CD4-positive, alpha-beta T cell treated with Interferon alpha-2 for 1 hour (primary cell): ENCODE data around the gene GABRA4.

Experiments used
- DNase-seq, 2 donors: peaks; one replicate each; pipeline ENCODE4 v3.0.0-alpha.2; 2020 to 2022

Gene GABRA4

GRCh38 chr4:46977245-46977644 lies 16.1 kb downstream of the GABRA4 start:
- DNase-seq = no peak

GRCh38 chr4:46975812-46976553 lies 17.4 kb downstream of the GABRA4 start:
- no peak for DNase-seq

DNA sequence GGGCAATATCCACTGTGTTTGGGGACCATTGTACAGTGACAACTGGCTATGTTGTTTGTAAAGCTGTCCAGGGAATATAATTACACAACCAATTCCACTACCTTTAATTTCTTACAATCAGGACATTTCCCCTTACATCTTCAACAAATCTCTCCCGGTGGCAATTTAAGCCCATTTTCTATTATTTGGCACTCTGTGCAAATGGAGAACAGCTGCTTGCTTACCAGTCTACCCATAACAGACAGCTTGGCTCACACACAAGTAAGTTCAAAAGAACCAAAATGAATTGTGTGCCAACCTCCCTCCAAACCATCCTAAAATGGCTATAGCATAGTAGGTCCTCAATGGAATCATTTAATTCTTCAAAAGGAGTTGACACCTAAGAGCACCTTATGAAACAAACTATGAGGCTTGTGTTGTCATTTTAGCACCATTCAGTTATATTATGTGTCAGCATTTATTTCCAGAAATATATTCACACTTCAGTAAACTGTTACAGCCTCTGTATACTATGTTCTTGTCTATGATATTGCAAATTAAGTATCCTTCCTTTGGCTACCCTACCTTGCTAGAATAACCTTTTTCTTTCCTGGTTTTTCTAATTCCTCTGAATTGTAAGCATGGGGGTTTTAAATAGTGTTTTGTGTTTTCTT lies 18.4 kb downstream of the GABRA4 start:
- no peak for DNase-seq

DNA sequence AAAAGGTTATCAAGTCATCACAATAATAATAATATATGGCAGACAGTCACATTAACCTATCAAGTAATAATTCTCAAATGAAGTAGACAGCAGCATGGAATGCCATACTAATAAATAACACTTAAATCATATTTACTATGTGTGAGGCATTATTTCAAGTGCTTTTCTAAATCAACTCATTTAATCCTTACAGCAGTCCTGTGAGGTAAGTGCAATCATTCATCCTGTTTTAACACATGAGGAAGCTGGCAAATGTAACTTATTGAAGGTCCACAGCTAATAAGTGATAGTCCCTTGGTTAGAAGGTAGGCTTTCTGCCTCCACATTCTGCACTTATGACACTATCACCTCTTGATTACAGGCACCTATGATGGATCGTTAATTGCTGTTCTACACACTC lies 24.5 kb downstream of the GABRA4 start:
- DNase-seq = no peak

GRCh38 chr4:46967631-46968030 lies 25.8 kb downstream of the GABRA4 start:
- DNase-seq = no peak

- no peak for DNase-seq
Observed at GRCh38 chr4:46958742-46959488, 34.5 kb downstream of the GABRA4 start.

DNA sequence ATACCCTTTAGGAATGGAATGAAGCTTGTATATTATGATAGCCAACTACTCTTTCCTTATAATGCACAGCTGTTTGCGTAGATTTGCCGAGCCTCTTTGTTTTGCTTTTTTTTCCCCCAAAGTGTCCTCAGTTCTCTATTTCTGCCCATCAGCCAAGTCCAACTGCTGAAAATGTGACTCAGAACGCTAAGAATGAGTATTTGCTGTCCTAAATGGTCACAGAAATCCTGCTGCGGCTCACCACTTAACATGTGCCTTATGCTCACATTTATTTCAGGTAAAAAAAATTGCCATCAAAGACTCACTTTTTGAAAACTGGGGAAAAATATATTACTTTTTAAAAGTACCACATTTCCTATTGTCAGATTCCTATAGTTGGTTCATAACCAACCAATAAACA lies 36.9 kb downstream of the GABRA4 start:
- no peak for DNase-seq

DNA sequence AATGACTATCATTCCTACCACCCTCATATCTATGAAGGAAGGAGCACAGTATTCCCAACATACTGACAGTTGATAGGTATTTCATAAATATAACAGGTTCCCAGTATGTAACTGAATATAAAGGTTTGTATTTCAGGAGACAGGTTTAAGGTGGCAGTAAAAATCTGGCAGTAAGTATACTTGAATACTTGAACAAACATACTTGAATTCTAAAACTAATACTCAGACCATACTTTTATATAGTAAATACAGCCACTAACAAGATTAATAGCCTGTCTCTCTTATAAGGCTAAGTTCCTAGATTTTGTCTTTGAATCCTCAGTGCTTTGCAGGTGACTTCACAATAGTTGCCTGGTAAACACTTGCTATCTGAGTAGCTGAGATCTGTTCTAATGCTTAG lies 37.8 kb downstream of the GABRA4 start:
- no peak for DNase-seq

DNA sequence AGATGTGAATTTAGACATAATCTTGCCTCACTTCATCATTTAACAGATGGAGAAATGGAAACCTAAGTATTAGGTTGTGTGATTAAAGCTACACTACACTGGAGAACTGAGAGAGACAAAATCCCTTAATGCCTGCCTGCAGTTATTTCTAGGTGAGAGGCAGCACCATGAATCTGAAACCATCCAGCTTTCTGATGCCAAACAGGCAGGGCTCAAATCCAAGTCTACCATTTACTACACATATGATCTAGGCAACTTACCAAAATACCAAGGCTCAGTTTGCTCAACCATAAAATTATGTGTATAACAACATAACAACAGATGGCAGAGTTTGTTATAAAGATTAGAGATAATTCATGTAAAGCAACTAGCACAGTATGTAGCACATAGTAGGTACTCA lies 38.7 kb downstream of the GABRA4 start:
- DNase-seq = no peak

DNA sequence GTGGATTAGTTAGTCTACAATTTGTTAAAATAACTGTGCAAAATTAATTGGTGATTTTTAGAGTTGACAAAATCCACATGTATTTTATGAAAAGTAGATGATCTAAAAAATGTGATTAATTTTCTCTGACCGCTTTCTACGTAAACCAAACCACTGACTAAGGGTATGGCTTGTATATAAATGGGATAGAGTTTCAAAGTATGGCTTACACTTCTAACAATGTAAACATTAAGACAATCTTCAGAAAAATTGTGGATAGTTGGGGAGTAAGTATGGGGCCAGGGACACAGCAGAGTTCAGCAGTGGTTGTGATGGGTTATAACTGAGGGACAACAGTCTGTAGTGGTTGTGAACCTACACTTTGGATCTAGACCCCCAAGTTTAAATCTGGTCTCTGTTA lies 39.8 kb downstream of the GABRA4 start:
- no peak for DNase-seq

- no peak for DNase-seq
Observed at GRCh38 chr4:46952451-46952850, 40.9 kb downstream of the GABRA4 start.

GRCh38 chr4:46950826-46951225 lies 42.6 kb downstream of the GABRA4 start:
- no peak for DNase-seq

GRCh38 chr4:46949822-46950221 lies 43.6 kb downstream of the GABRA4 start:
- DNase-seq = no peak

- DNase-seq = no peak
Observed at GRCh38 chr4:46947541-46947940, 45.8 kb downstream of the GABRA4 start.

- DNase-seq = no peak
Observed at GRCh38 chr4:46946919-46947536, 46.4 kb downstream of the GABRA4 start.

- DNase-seq = no peak
Observed at GRCh38 chr4:46945062-46945461, 48.3 kb downstream of the GABRA4 start.

GRCh38 chr4:46944345-46944744 lies 49.0 kb downstream of the GABRA4 start:
- DNase-seq = no peak

- no peak for DNase-seq
Observed at GRCh38 chr4:46937493-46937892, 55.9 kb downstream of the GABRA4 start.

DNA sequence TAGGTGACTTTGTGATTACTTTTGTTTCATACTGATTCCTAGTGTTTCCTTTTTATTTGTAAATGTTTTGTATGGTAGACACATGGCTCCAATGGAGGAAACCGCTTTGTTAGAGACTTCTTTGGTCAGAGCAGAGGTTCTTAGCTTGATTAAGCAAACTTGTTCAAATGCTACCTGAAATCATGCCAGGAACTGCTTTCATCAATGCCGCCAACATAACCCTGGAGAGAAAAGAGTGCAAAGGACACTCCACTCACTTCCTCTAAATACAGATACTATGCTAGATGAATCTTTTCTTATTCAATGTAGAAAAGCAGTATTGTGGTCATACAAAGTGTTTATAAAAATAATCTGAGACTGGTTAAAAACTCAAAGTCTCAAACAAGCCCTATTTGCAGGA lies 58.7 kb downstream of the GABRA4 start:
- no peak for DNase-seq

GRCh38 chr4:46933686-46934085 lies 59.7 kb downstream of the GABRA4 start:
- no peak for DNase-seq

DNA sequence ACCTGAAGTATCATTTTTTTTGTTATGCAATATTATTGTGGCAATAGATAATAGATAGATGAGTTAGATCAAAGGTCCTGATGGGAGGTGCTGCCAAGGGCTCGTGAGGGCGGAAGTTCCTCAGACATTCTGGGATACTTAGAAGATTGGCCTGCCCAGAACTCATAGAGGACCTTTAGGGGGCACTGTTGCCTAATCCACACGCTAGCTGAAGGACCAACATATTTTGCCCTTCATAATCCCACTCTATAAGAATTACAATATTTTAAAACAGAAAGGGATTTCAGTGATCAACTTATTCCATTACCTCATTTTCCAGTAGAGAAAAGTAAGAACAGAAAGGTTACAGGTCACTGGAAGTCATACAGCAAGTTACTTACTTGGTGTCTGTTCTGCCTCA lies 61.4 kb downstream of the GABRA4 start:
- DNase-seq = peak in 1 of 2 donors; percentile 19

DNA sequence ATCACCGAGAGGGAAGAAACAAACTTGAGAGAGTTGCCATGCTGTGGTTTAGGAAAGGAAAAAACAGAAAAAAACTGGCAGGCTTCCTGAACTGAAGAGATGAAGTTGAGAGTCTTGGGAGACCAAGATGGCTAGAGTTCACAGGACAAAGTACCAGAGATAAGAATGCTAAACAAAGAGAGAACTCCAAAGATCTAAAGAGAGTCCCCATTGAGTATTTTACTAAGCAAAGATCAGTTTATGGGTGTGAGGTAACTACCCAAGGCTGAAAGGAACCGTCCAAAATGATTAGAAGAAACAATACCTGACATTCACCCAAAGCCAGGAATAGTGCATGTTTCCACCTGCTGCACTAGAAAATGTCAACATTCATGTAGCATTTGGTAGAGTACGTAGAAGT lies 62.5 kb downstream of the GABRA4 start:
- no peak for DNase-seq

DNA sequence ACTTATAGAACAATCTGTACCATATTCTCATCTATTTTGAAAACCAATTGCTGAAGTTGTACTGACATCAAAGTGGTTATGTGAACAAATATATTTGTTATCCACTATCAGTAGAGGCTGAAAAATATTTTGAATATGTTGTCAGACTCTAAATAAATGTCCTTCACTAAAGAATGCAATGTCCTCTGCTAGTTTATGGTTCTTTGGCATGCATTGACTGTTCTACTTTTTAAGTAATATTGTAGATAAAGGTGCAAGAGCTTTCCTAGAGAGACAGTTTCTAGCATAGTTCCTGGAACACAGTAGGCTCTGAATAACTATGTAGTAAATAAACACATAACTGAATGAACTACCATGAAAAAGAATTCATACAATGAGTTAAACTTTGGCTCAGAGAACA lies 66.2 kb downstream of the GABRA4 start:
- no peak for DNase-seq
